Skeletal muscle tissue (tissue), 4 donors: Measurements from ENCODE around the gene RXFP3. TPM values are rescaled to one million over a fixed set of nuclear protein-coding genes. Genes with fewer than 3 reads are reported as not detected.
"Not testable (repeated sequence)": the region's sequence is repeated elsewhere in the genome, so short reads cannot be mapped to it uniquely, and the experiment has no call there.

Experiments used
- H3K27ac ChIP-seq: one replicate; pipeline ENCODE4 v1.7.0; 2013; ENCODE audit warnings: mild to moderate bottlenecking, low read depth, low read length, inconsistent platforms
- H3K27me3 ChIP-seq, 3 donors: one replicate each; pipeline ENCODE4 v1.7.0; 2013; ENCODE audit warnings: low read length in 3 of 3; ENCODE audit not compliant: control insufficient read depth in 3 of 3, insufficient read depth in 3 of 3
- H3K36me3 ChIP-seq, 3 donors: one replicate each; pipeline ENCODE4 v1.7.0; 2013; ENCODE audit warnings: low read length in 3 of 3; ENCODE audit not compliant: control insufficient read depth in 3 of 3, insufficient read depth in 3 of 3
- H3K4me1 ChIP-seq, 3 donors: one replicate each; pipeline ENCODE4 v1.7.0; 2013; ENCODE audit warnings: low read length in 3 of 3, mild to moderate bottlenecking in 3 of 3; ENCODE audit not compliant: control insufficient read depth in 3 of 3, insufficient read depth in 3 of 3
- H3K4me3 ChIP-seq, 3 donors: one replicate each; pipeline ENCODE4 v1.7.0; 2013; ENCODE audit warnings: low read length in 3 of 3
- H3K9ac ChIP-seq, 3 donors: one replicate each; pipeline ENCODE4 v1.7.0; 2013; ENCODE audit warnings: low read length in 3 of 3, mild to moderate bottlenecking in 3 of 3, moderate library complexity in 2 of 3, low read depth in 1 of 3
- H3K9me3 ChIP-seq, 3 donors: one replicate each; pipeline ENCODE4 v1.7.0; 2013; ENCODE audit warnings: low read length in 3 of 3; ENCODE audit not compliant: control insufficient read depth in 3 of 3
- total RNA-seq: library from RNA; depleted of rRNA; stranded (reverse); fragments of >200 nt; gene quantifications from one replicate; pipeline ENCODE4 v1.2.3, GENCODE V29; 2014
- donor health status: Osteomylitis.

RXFP3 gene
- total RNA-seq, 1 donor from 2014 or later = not detected

- Histone ChIP-seq H3K9ac (no peak overlapping the region), H3K27ac (no peak overlapping the region), H3K4me3 (no peak overlapping the region), H3K9me3 (no peaks in the 10 kb centered on the region), H3K4me1 (no peaks in the 10 kb centered on the region), H3K36me3 (no peaks in the 10 kb centered on the region), H3K27me3 (peaks cover 7 to 20% (median 9%) of the 10 kb centered on the region in 3 donors)
Measured at GRCh38 chr5:33944543-33945132, 8.5 kb downstream of the RXFP3 start.

GRCh38 chr5:33952175-33952574, 16.0 kb downstream of the RXFP3 start:
- not testable (repeated sequence) for H3K9me3 ChIP-seq, H3K4me1 ChIP-seq, H3K36me3 ChIP-seq, H3K27me3 ChIP-seq, H3K9ac ChIP-seq, H3K27ac ChIP-seq, H3K4me3 ChIP-seq

GRCh38 chr5:33957577-33958150, 21.5 kb downstream of the RXFP3 start:
- Histone ChIP-seq H3K36me3 (no peaks in the 10 kb centered on the region), H3K4me3 (no peak overlapping the region), H3K9ac (no peak overlapping the region), H3K4me1 (no peaks in the 10 kb centered on the region), H3K27ac (no peak overlapping the region), H3K27me3 (no peaks in the 10 kb centered on the region), H3K9me3 (peaks cover 3 to 5% (median 5%) of the 10 kb centered on the region in 3 donors)

- H3K27me3 ChIP-seq = no peaks in the 10 kb centered on the region
- H3K4me3 ChIP-seq = no peak overlapping the region
- no peak overlapping the region for H3K27ac ChIP-seq
- no peak overlapping the region for H3K9ac ChIP-seq
- peaks cover 3 to 5% (median 5%) of the 10 kb centered on the region in 3 donors for H3K9me3 ChIP-seq
- H3K36me3 ChIP-seq = no peaks in the 10 kb centered on the region
- no peaks in the 10 kb centered on the region for H3K4me1 ChIP-seq
Measured at GRCh38 chr5:33958176-33958575, 22.0 kb downstream of the RXFP3 start.

GRCh38 chr5:33964132-33964700, 28.0 kb downstream of the RXFP3 start:
- no peak overlapping the region for H3K4me3 ChIP-seq
- no peak overlapping the region for H3K9ac ChIP-seq

GRCh38 chr5:33966805-33967204, 30.6 kb downstream of the RXFP3 start:
- H3K4me1 ChIP-seq = no peaks in the 10 kb centered on the region
- H3K27ac ChIP-seq = no peak overlapping the region
- H3K36me3 ChIP-seq = no peaks in the 10 kb centered on the region
- no peak overlapping the region for H3K4me3 ChIP-seq
- H3K27me3 ChIP-seq = no peaks in the 10 kb centered on the region
- H3K9ac ChIP-seq = no peak overlapping the region
- H3K9me3 ChIP-seq = no peaks in the 10 kb centered on the region

More at GRCh38 chr5:33964132-33964700, 28.0 kb downstream of the RXFP3 start:
- Histone ChIP-seq H3K36me3 (no peaks in the 10 kb centered on the region), H3K27ac (no peak overlapping the region), H3K27me3 (no peaks in the 10 kb centered on the region), H3K9me3 (no peaks in the 10 kb centered on the region), H3K4me1 (no peaks in the 10 kb centered on the region)

GRCh38 chr5:33968211-33969005, 32.2 kb downstream of the RXFP3 start:
- Histone ChIP-seq H3K4me3 (no peak overlapping the region), H3K36me3 (no peaks in the 10 kb centered on the region), H3K9ac (no peak overlapping the region), H3K27ac (no peak overlapping the region), H3K4me1 (no peaks in the 10 kb centered on the region), H3K27me3 (no peaks in the 10 kb centered on the region), H3K9me3 (no peaks in the 10 kb centered on the region)

- no peak overlapping the region for H3K9ac ChIP-seq
- no peaks in the 10 kb centered on the region for H3K36me3 ChIP-seq
- H3K27ac ChIP-seq = no peak overlapping the region
- no peaks in the 10 kb centered on the region for H3K9me3 ChIP-seq
- no peaks in the 10 kb centered on the region for H3K4me1 ChIP-seq
- no peak overlapping the region for H3K4me3 ChIP-seq
- H3K27me3 ChIP-seq = no peaks in the 10 kb centered on the region
Measured at GRCh38 chr5:33969572-33970452, 33.6 kb downstream of the RXFP3 start.

- Histone ChIP-seq H3K36me3 (no peaks in the 10 kb centered on the region), H3K4me3 (no peak overlapping the region), H3K27ac (no peak overlapping the region), H3K9ac (no peak overlapping the region), H3K4me1 (no peaks in the 10 kb centered on the region), H3K9me3 (no peaks in the 10 kb centered on the region), H3K27me3 (no peaks in the 10 kb centered on the region)
Measured at GRCh38 chr5:33973271-33973670, 37.1 kb downstream of the RXFP3 start.
